Measurements from ENCODE around the gene GJB5. TPM values are rescaled to one million over a fixed set of nuclear protein-coding genes. Genes with fewer than 3 reads are reported as not detected.

Gene GJB5
- total and polyA plus RNA-seq, 10 of the 15 experiments (the other 5 are each of a cell fraction or from before 2014, with no cell fraction given), result not detected

GRCh38 chr1:34781071-34781843 is 26.4 kb downstream of the GJB5 start, which contains the start of gene GJB3:
GJB3 (plus strand) TSS chr1:34781214; CDS start chr1:34784763, 3,549 bp downstream.
- FAIRE-seq, result no peak
- H3K79me2 ChIP-seq (ENCODE audit: control insufficient read depth, insufficient read depth, low read length), result no peaks in the 10 kb centered on the region
- SMC1A ChIA-PET (ENCODE audit: uncharacterized antibody, unreplicated experiment), result no interaction called here

More at GRCh38 chr1:34781071-34781843, 26.4 kb downstream of the GJB5 start, which contains the start of gene GJB3:
- Histone ChIP-seq H3K4me2 (ENCODE audit: control insufficient read depth, insufficient read depth) (no peak within 1 kb of the TSS), H4K20me1 (ENCODE audit: control insufficient read depth, insufficient read depth) (no peaks in the 10 kb centered on the region), H3K27ac (ENCODE audit: control insufficient read depth, insufficient read depth) (no peak within 1 kb of the TSS), H3K4me1 (ENCODE audit: control insufficient read depth, insufficient read depth, low read length) (no peaks in the 10 kb centered on the region), H3K9me3 (replicated peaks; ENCODE audit: control insufficient read depth, insufficient read depth, low read length) (no peaks in the 10 kb centered on the region), H3K4me3 (no peak within 1 kb of the TSS), H3K27me3 (replicated peaks in 1 of 2; ENCODE audit: control insufficient read depth in 2 of 2, insufficient read depth in 2 of 2, low read length in 1 of 2) (peaks cover 2 to 10% of the 10 kb centered on the region in 2 experiments; a peak in 3 of 4 replicates), H3K36me3 (ENCODE audit: control insufficient read depth in 2 of 2, insufficient read depth in 2 of 2, low read length in 1 of 2) (no peaks in the 10 kb centered on the region), H2AFZ (ENCODE audit: control insufficient read depth, low read depth, low read length) (no peak within 1 kb of the TSS), H3K9ac (ENCODE audit: control insufficient read depth, insufficient read depth, low read length) (no peak within 1 kb of the TSS)
- ChIA-PET CTCF (interaction anchor here (1.2 kb wide), 1 partner anchor 71 kb away, joined by 3 read pairs; no protein-coding TSS in a partner anchor), POLR2A (no interaction called here), RAD21 (ENCODE audit: unreplicated experiment) (no interaction called here)
- no peak for TF ChIP-seq NR2C2 (IDR thresholded peaks at IDR 0.05; ENCODE audit: borderline replicate concordance, control insufficient read depth, insufficient read length, low read depth)
- no peak for TF ChIP-seq SP1 (IDR thresholded peaks at IDR 0.05; ENCODE audit: low read depth, low read length)
- TF ChIP-seq RCOR1 (conservative IDR thresholded peaks at IDR 0.05; ENCODE audit: low read depth, low read length), result no peak
- TF ChIP-seq ZBTB40 (IDR thresholded peaks at IDR 0.05; ENCODE audit: borderline replicate concordance), result no peak
- TF ChIP-seq SUZ12 (IDR thresholded peaks at IDR 0.05; ENCODE audit: unreplicated experiment), result peak; percentile 47
- TF ChIP-seq PKNOX1 (IDR thresholded peaks at IDR 0.05), result no peak
- TF ChIP-seq EED (IDR thresholded peaks at IDR 0.05; ENCODE audit: low read depth), result no peak
- TF ChIP-seq CREB1 (IDR thresholded peaks at IDR 0.05; ENCODE audit: low read depth), result no peak
- TF ChIP-seq ZBTB4 (CRISPR knock-in tag; IDR thresholded peaks at IDR 0.05), result no peak
- intact Hi-C loops (cut with micrococcal nuclease; ENCODE audit: unreplicated experiment) (no loop called here), in situ Hi-C loops (cut with MboI) (no loop called here)
- 19% methylated on average over 48 of the region's 62 CpGs for WGBS (ENCODE audit: insufficient coverage, insufficient replicate concordance, low lambda C conversion rate, missing lambda C conversion rate)
- DNase-seq (ENCODE audit: low read depth, low spot score), result no peak
- no TSS peak for BruUV-seq (replicated peaks)
- ATAC-seq, result no peak; the same call in 1 of the 3 replicates

Measured in GM12878 (cell line).